Naive B cell (primary cell): ENCODE measurements around the gene CNTLN. TPM values are rescaled to one million over a fixed set of nuclear protein-coding genes. Genes with fewer than 3 reads are reported as not detected.
"Not testable (repeated sequence)": the region's sequence is repeated elsewhere in the genome, so short reads cannot be mapped to it uniquely, and the experiment has no call there.

Source experiments
- ATAC-seq, 2 donors: fragments of 150-1000 bp; cut with Tn5 transposase; 2 replicates each; pipeline ENCODE4 v1.10.0; 2021; ENCODE audit warnings: low read depth in 2 of 2, mild to moderate bottlenecking in 2 of 2, moderate library complexity in 2 of 2
- DNase-seq: peaks from one replicate; pipeline ENCODE4 v3.0.0; 2022
- H3K27ac Mint-ChIP-seq, 6 donors: one replicate each; pipeline ENCODE4 v1.8.0; 2020 to 2022; ENCODE audit warnings: mild to moderate bottlenecking in 6 of 6, mixed read lengths in 6 of 6, moderate library complexity in 5 of 6, inconsistent platforms in 2 of 6
- H3K27me3 Mint-ChIP-seq, 3 donors: one replicate each; pipeline ENCODE4 v1.8.0; 2021 to 2022; ENCODE audit warnings: mixed read lengths in 3 of 3, mild to moderate bottlenecking in 1 of 3
- H3K36me3 Mint-ChIP-seq, 2 donors: one replicate each; pipeline ENCODE4 v1.8.0; 2020 to 2022; ENCODE audit warnings: mixed read lengths in 2 of 2, inconsistent platforms in 1 of 2, mild to moderate bottlenecking in 1 of 2
- H3K4me1 Mint-ChIP-seq, 3 donors: one replicate each; pipeline ENCODE4 v1.8.0; 2020 to 2022; ENCODE audit warnings: mixed read lengths in 3 of 3, inconsistent platforms in 1 of 3, mild to moderate bottlenecking in 1 of 3, moderate library complexity in 1 of 3
- H3K4me3 Mint-ChIP-seq, 8 donors: one replicate each; pipeline ENCODE4 v1.8.0; 2020 to 2022; ENCODE audit warnings: mild to moderate bottlenecking in 8 of 8, mixed read lengths in 8 of 8, moderate library complexity in 8 of 8, inconsistent platforms in 2 of 8
- H3K9me3 Mint-ChIP-seq, 7 donors: one replicate each; pipeline ENCODE4 v1.8.0; 2020 to 2022; ENCODE audit warnings: mixed read lengths in 7 of 7, mild to moderate bottlenecking in 5 of 7, inconsistent platforms in 2 of 7, moderate library complexity in 1 of 7
- polyA plus RNA-seq, 6 donors: library from polyadenylated mRNA; unstranded; fragments of 300-500 nt; fragmentation: Illumina TruSeq; gene quantifications; one replicate each; pipeline ENCODE4 v1.2.3, GENCODE V29; 2021; ENCODE audit warnings: low read depth in 6 of 6

CNTLN gene
- polyA plus RNA-seq, 6 donors from 2014 or later = 0.07 TPM; not detected in 5

DNA sequence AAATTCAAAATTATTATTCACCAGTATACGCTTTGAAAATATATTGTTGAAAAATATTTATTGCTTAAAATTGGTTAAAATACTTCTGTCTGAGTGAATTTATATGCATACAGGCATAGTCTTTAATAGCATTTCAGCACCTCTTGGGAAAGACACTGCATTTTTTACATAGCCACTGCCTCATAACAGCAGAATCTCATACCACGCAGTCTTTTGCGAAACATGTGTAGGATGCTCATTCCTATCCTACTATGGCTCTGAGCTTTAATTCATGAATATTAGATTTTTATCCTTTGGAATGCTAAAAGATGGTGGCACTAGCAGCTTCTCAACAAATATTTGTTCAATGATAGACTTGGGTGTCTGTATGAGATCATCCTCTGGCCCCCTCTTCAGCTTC is 350.1 kb downstream of the CNTLN start:
- H3K4me3 Mint-ChIP-seq = no peak overlapping the region
- no peaks in the 10 kb centered on the region for H3K4me1 Mint-ChIP-seq
- DNase-seq = no peak
- H3K27me3 Mint-ChIP-seq = no peaks in the 10 kb centered on the region
- no peak for ATAC-seq
- no peaks in the 10 kb centered on the region for H3K36me3 Mint-ChIP-seq
- H3K27ac Mint-ChIP-seq = no peak overlapping the region
- H3K9me3 Mint-ChIP-seq = peaks cover 0 to 3% (median 0%) of the 10 kb centered on the region in 7 donors

DNA sequence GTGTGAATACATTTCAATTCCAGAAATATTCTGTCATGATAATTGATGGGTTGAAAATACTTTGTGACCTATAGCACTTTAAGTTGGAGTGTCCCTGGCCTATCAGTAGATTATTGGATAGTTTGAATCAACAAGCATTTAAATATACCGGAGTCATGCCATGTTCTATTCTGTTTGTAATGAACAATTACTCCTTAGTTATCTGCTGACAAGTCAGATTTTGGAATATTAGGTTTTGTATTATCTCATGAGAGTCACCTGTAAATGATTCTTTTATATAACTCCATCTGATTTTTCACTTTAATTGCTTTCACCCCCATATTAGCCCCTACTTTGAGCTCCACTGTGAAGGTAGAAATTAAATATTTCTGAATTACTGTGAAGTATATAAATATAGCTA is 351.6 kb downstream of the CNTLN start:
- Mint-ChIP-seq H3K4me1 (no peaks in the 10 kb centered on the region), H3K27me3 (no peaks in the 10 kb centered on the region)
- no peak for ATAC-seq

DNA sequence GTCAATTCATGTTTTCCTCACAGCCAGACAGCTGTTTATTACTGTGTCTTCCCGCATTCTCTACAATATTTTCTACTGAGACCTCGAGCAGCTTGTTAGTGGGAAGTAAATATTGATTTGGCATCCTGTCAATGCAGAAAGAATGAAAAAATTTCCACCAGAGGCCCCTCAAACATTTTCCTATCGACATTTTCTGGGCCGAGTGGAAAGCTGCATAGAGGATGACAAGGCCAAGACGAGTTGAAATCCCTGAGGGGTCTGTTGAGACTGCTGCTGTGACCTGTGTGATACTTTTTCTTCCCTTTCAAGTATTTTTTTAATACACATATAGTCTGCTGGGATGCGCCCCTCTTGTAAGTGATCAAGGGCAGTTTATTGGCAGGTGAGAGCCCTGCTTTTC is 352.6 kb downstream of the CNTLN start:
- H3K9me3 Mint-ChIP-seq = no peaks in the 10 kb centered on the region
- DNase-seq (no peak), ATAC-seq (no peak)
- H3K27ac Mint-ChIP-seq = no peak overlapping the region
- no peaks in the 10 kb centered on the region for H3K36me3 Mint-ChIP-seq
- no peak overlapping the region for H3K4me3 Mint-ChIP-seq
- no peaks in the 10 kb centered on the region for H3K4me1 Mint-ChIP-seq
- H3K27me3 Mint-ChIP-seq = no peaks in the 10 kb centered on the region

More for the DNA sequence above, 351.6 kb downstream of the CNTLN start:
- H3K27ac Mint-ChIP-seq = no peak overlapping the region
- H3K9me3 Mint-ChIP-seq = no peaks in the 10 kb centered on the region
- H3K4me3 Mint-ChIP-seq = no peak overlapping the region
- H3K36me3 Mint-ChIP-seq = no peaks in the 10 kb centered on the region
- no peak for DNase-seq

DNA sequence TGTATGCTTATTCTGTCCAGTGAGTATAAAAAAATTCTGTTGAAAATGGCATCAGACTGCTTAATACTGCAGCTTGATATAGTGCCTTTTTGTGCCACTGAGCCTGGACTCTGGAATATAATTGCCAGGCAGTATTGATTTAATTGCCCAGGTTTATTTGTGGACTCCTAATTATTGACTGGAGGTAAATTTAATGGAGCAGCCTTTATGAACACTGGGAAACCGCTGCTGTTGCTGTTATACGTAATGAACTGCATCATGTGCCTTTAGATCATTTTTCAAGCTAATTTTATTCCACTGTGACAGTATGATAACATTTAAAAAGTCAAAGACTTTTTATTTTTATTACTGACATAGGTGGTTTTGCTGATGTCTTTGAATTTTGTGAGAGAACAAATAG is 353.8 kb downstream of the CNTLN start:
- Mint-ChIP-seq H3K4me3 (no peak overlapping the region), H3K9me3 (no peaks in the 10 kb centered on the region), H3K27ac (no peak overlapping the region), H3K27me3 (no peaks in the 10 kb centered on the region), H3K36me3 (no peaks in the 10 kb centered on the region), H3K4me1 (no peaks in the 10 kb centered on the region)
- ATAC-seq (no peak), DNase-seq (no peak)

DNA sequence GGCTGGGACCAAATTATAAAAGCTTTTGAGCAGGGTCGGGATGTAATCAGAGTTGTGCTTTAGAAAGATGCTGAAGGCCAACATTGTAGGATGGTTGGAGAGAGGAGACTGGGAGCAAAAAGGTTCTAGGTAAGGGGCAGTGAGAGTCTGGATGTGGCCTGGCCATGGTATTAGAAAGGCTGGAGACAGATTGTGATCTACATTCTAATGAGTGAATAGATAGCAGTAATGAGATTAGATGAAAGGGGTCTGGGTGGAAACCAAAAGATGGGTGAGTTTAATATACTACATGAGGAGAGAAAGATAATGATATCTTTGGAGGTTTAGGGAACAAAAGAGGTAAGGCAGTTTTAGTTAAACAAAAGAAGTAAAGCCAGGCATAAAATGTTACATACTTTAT is 355.3 kb downstream of the CNTLN start:
- no peak overlapping the region for H3K4me3 Mint-ChIP-seq
- ATAC-seq (no peak), DNase-seq (no peak)
- no peaks in the 10 kb centered on the region for H3K27me3 Mint-ChIP-seq
- H3K27ac Mint-ChIP-seq = no peak overlapping the region
- no peaks in the 10 kb centered on the region for H3K4me1 Mint-ChIP-seq
- H3K9me3 Mint-ChIP-seq = no peaks in the 10 kb centered on the region
- no peaks in the 10 kb centered on the region for H3K36me3 Mint-ChIP-seq

DNA sequence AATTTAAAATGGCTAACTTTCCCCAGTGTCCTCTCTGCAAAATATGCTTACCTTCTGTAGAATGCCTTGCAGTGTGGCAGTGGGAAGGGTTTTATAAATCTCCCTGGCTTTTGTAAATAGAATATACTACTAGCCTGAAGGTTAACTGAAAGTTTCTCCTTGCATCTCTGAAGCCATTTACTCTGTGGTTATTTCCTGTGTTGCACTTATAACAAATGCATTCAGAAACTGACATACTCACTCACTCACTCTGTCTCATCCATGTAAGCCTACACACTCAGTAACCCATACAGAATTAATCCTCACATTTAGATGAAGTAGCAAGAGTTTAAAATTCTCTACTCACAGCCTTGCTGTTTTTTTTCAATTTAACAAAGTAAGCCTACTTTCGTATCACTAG is 356.9 kb downstream of the CNTLN start:
- no peaks in the 10 kb centered on the region for H3K36me3 Mint-ChIP-seq
- DNase-seq = no peak

DNA sequence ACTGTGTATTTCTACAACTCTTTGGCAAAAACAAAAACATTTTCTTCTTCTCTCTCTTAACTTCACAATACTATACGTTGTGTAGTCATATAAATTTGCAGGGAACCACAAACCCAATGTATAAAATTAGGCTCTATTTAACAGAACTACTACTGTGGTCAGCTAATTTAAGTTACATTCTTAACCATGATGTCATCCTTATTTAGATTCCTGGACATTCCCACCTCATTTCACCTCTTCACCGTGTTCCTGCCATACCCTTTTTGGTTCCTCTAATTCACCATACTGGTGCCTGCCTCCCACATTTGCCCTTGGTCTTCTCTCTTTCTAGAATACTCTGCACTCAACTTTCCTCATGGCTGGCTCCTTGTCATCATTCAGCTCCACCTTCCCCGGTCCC is 368.4 kb downstream of the CNTLN start:
- DNase-seq (no peak), ATAC-seq (no peak)
- Mint-ChIP-seq H3K9me3 (peaks cover 0 to 4% (median 0%) of the 10 kb centered on the region in 7 donors), H3K27me3 (no peaks in the 10 kb centered on the region), H3K4me3 (no peak overlapping the region), H3K4me1 (no peaks in the 10 kb centered on the region), H3K27ac (no peak overlapping the region), H3K36me3 (no peaks in the 10 kb centered on the region)

More for the DNA sequence above, 356.9 kb downstream of the CNTLN start:
- Mint-ChIP-seq H3K27me3 (no peaks in the 10 kb centered on the region), H3K4me1 (no peaks in the 10 kb centered on the region), H3K4me3 (no peak overlapping the region), H3K9me3 (no peaks in the 10 kb centered on the region), H3K27ac (no peak overlapping the region)
- no peak for ATAC-seq

DNA sequence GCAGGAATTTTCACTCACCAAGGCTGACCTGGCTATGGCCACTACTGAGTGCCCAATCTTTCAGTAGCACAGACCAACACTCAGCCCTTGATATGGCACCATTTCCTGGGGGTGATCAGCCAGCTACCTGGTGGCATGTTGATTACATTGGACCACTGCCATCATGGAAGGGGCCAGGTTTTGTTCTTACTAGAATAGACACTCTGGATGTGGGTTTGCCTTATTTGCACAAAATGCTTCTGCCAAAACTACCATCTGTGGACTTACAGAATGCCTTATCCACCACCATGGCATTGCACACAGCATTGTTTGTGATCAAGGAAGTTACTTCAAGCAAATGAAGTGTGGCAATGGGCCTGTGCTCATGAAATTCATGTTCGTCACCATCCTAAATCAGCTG is 374.3 kb downstream of the CNTLN start:
- Mint-ChIP-seq H3K36me3 (no peaks in the 10 kb centered on the region), H3K9me3 (peaks cover 0 to 6% (median 3%) of the 10 kb centered on the region in 7 donors), H3K4me3 (no peak overlapping the region), H3K4me1 (no peaks in the 10 kb centered on the region), H3K27ac (no peak overlapping the region), H3K27me3 (no peaks in the 10 kb centered on the region)
- ATAC-seq (no peak), DNase-seq (no peak)

DNA sequence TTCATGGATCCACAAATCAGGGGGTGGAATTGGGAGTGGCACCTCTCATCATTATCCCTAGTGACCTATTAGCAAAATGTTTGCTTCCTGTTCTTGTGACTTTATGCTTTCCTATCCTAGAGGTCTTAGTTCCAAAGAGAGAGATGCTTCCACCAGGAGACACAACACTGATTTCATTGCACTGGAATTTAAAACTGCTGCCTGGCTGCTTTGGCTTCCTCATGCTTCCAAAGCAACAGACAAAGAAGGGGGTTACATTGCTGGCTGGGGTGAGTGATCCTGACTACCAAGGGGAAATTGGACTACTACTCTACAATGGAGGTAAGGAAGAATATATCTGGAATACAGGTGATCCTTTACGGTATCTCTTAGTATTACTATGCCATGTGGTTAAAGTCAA is 374.9 kb downstream of the CNTLN start:
- Mint-ChIP-seq H3K4me3 (no peak overlapping the region), H3K27ac (no peak overlapping the region), H3K36me3 (no peaks in the 10 kb centered on the region), H3K9me3 (peaks cover 0 to 6% (median 3%) of the 10 kb centered on the region in 7 donors), H3K27me3 (no peaks in the 10 kb centered on the region), H3K4me1 (no peaks in the 10 kb centered on the region)
- no peak for ATAC-seq
- DNase-seq = no peak

DNA sequence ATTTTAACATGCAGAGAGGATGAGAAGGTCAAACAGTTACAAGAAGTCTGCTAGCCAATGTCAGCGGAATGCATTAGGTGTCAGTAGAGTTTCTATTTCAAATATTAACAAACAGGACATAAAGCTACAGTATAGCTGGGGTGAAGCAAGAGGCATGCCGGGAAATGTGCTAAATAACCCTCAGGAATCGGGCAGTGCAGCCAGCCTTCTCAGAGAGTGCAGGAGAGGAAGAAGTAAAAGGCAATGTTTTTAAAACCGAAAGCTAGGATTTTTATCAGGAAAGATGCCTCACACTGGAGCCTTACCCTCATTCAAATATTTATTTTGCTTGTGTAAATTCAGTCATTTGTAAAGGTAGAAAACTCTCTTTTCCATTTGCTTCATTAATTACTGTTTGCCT is 384.9 kb downstream of the CNTLN start:
- H3K27ac Mint-ChIP-seq = no peak overlapping the region
- peaks cover 0 to 8% (median 0%) of the 10 kb centered on the region in 7 donors for H3K9me3 Mint-ChIP-seq
- no peaks in the 10 kb centered on the region for H3K27me3 Mint-ChIP-seq
- no peak overlapping the region for H3K4me3 Mint-ChIP-seq
- ATAC-seq (no peak), DNase-seq (no peak)
- no peaks in the 10 kb centered on the region for H3K36me3 Mint-ChIP-seq
- no peaks in the 10 kb centered on the region for H3K4me1 Mint-ChIP-seq

DNA sequence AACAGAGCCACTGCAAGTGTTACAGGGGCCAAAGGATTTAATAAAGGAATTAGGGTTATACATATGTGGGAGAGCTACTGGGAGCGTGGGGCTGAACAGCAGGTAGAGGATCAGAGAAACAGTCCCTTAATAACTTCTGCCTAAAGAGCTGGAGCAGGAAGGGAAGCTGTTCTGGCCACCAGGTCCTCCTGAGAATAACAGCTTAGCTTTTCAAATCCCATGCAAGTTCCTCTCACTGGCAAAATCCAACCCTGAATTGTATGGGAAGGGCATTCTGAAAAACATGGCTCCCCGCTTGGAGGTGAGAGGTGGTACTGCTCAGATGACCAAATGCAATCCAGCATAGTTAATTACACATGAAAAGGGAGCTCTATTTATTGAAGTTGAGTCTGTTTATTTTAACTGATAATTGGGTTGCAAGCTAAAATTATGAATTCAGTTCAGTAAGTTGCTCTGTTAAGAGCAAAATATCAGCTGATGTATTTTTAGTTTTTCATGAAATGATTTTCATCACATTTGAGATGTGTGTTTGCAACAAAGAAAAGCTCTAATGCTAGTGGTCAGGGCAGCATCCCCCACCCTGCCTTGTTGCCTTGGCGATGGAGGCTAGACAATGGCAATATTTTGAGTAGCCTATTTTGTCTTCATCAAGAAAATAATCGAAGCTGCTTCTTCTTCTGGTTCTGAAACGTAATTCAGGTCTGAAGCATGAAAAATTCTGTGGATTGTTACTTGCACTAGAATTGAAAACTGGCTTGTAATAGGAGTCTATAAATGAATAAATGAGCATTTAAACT is 385.6 kb downstream of the CNTLN start:
- no peak overlapping the region for H3K4me3 Mint-ChIP-seq
- H3K27ac Mint-ChIP-seq = no peak overlapping the region

DNA sequence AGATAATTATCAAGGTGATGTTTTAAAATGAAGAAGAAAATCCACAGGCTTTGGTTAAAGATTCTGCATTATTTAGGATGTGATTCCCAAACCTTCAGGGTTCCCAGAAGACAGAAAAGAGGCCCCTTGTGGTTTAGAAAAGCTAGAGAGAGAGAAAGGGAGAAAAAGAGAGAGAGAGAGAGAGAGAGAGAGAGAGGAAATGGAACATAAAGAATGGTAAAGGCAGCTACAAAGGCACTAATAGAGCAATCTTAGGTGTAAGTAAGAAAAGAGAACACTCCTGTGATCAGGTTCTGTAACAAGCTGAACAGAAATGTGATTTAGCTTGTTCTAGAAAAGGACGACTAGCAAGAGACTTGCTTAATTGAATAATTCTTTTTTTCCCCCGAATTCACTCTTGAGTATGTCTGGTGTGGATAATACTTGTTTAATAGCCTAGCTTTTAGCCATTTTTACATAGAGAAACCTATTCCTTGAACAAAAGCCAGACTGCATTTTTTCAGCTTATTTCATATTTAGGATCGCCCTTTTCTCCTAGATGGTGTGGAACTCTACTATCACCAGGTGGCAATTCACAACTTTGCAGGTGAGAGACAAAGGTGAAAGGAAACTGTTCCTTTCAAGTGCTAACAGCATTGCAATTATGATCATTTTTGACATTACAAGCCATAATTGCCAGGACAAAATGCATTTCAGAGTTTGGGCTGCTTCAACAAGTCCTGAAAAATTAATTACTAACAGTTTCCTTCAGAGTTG is 386.4 kb downstream of the CNTLN start:
- Mint-ChIP-seq H3K36me3 (no peaks in the 10 kb centered on the region), H3K27me3 (no peaks in the 10 kb centered on the region), H3K4me3 (no peak overlapping the region), H3K9me3 (no peaks in the 10 kb centered on the region), H3K4me1 (no peaks in the 10 kb centered on the region), H3K27ac (peak overlapping the region in 1 of 6 donors; percentile 73)
- no peak for DNase-seq
- ATAC-seq = no peak

More for the DNA sequence above, 385.6 kb downstream of the CNTLN start:
- Mint-ChIP-seq H3K27me3 (no peaks in the 10 kb centered on the region), H3K9me3 (peaks cover 0 to 7% (median 0%) of the 10 kb centered on the region in 7 donors), H3K36me3 (no peaks in the 10 kb centered on the region), H3K4me1 (no peaks in the 10 kb centered on the region)
- DNase-seq = no peak
- no peak for ATAC-seq

DNA sequence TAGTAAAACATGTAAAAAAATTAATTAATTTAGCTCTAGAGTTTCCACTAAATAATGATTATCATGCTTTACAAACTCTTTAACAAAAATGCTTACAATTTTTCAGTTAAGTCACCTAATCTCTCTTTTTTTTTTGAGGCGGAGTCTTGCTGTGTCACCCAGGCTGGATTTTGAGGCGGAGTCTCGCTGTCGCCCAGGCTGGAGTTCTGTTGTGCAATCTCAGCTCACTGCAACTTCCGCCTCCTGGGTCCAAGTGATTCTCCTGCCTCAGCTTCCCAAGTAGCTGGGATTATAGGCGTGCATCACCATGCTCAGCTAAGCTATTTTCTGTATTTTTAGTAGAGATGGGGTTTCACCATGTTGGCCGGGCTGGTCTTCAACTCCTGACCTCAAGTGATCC is 391.9 kb downstream of the CNTLN start:
- H3K36me3 Mint-ChIP-seq, DNase-seq, H3K4me3 Mint-ChIP-seq, ATAC-seq, H3K27ac Mint-ChIP-seq, H3K4me1 Mint-ChIP-seq, H3K9me3 Mint-ChIP-seq, H3K27me3 Mint-ChIP-seq: not testable (repeated sequence)

DNA sequence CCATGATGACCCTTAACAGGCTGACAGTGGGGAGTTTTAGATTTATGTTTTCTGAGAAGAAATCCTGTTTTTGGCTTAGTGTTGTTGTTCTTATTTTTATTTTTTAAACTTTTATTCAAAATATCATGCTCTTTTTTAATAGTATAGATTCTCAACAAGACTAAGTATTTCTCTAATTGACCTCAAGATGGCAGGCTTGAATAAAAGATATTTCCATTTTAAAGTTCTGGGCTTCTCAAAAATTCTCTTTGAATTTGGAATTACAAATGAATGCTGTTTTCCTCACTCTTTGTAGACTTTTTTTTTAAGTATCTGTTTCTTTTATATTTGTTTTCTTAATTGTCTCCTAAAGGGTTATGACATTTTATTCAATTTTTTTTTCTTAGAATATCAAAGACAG is 394.0 kb downstream of the CNTLN start:
- Mint-ChIP-seq H3K27ac (no peak overlapping the region), H3K27me3 (no peaks in the 10 kb centered on the region), H3K36me3 (no peaks in the 10 kb centered on the region), H3K4me3 (no peak overlapping the region), H3K4me1 (no peaks in the 10 kb centered on the region), H3K9me3 (no peaks in the 10 kb centered on the region)
- ATAC-seq (no peak), DNase-seq (no peak)
